ENCODE data around the gene KCNG2.

DNA sequence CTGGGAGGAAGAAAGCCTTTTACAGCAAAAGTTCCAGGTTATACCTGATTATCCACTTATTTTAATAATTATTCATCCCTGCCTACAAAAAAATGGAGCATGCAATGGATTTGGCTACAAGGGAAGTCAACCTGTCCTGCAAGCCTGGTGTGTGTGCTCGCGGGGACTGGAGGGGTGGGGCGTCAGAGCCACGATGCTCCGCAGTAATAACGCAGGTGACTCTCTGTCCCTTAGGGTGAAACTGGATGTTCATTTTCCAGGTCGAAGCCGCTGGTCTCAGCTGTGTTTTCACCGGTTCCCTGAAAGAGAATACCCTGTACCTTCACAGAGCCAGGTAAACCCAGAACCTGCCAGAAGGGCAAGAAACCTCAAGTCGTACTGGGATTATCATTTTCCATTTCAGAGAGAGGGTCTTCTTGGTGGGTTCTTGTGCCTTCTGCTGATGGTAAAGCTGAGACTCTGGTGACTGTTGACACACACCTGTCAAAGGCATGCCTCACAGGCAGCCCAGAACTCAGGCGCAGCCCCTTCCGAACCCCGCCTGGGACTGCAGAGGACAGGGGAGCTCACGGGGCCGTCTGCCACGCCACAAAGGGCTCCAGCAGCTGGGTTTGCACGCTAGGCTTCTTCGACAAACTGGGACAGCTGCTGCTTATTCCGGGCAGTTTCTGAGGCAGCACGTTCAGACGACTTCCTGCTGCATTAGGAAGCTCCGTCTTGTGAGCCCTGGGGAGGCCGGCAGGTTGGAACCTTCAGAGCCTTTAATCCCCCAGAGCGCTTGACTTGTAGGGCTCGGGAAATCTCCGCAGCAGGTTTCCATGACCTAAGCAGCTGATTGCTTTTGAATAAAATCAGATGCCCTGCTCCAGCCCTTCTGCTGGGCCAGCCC is 58.6 kb downstream of the KCNG2 start:
- TF ChIP-seq CTCF (conservative IDR thresholded peaks at IDR 0.05; ENCODE audit: low read depth in 2 of 2) (no peak), EZH2 (IDR thresholded peaks at IDR 0.05; ENCODE audit: low read depth, unreplicated experiment) (no peak), CREB1 (CRISPR knock-in tag; IDR thresholded peaks at IDR 0.05; ENCODE audit: low read depth) (no peak), POLR2AphosphoS5 (IDR thresholded peaks at IDR 0.05; ENCODE audit: low read depth) (no peak), EZH2phosphoT487 (IDR thresholded peaks at IDR 0.05; ENCODE audit: unreplicated experiment) (no peak), ZNF331 (CRISPR knock-in tag; IDR thresholded peaks at IDR 0.05; ENCODE audit: low read depth) (no peak), JUNB (IDR thresholded peaks at IDR 0.05; ENCODE audit: unreplicated experiment) (no peak), ETS1 (IDR thresholded peaks at IDR 0.05) (no peak), STAT1 (IDR thresholded peaks at IDR 0.05; ENCODE audit: unreplicated experiment) (no peak), ZNF114 (CRISPR knock-in tag; IDR thresholded peaks at IDR 0.05) (no peak)
- TF ChIP-seq, protein P1, sequence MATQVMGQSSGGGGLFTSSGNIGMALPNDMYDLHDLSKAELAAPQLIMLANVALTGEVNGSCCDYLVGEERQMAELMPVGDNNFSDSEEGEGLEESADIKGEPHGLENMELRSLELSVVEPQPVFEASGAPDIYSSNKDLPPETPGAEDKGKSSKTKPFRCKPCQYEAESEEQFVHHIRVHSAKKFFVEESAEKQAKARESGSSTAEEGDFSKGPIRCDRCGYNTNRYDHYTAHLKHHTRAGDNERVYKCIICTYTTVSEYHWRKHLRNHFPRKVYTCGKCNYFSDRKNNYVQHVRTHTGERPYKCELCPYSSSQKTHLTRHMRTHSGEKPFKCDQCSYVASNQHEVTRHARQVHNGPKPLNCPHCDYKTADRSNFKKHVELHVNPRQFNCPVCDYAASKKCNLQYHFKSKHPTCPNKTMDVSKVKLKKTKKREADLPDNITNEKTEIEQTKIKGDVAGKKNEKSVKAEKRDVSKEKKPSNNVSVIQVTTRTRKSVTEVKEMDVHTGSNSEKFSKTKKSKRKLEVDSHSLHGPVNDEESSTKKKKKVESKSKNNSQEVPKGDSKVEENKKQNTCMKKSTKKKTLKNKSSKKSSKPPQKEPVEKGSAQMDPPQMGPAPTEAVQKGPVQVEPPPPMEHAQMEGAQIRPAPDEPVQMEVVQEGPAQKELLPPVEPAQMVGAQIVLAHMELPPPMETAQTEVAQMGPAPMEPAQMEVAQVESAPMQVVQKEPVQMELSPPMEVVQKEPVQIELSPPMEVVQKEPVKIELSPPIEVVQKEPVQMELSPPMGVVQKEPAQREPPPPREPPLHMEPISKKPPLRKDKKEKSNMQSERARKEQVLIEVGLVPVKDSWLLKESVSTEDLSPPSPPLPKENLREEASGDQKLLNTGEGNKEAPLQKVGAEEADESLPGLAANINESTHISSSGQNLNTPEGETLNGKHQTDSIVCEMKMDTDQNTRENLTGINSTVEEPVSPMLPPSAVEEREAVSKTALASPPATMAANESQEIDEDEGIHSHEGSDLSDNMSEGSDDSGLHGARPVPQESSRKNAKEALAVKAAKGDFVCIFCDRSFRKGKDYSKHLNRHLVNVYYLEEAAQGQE (IDR thresholded peaks at IDR 0.05; ENCODE audit: unreplicated experiment) = no peak

Measured in GM23338 (cell line).